WTC11 (cell line): ENCODE results near the gene TAL2. TPM values are rescaled to one million over a fixed set of nuclear protein-coding genes. Genes with fewer than 3 reads are reported as not detected.

Experiments used
- ATAC-seq: fragments of 200-7000 bp; cut with Tn5 transposase; 2 replicates; pipeline ENCODE4 v1.10.0; 2021; ENCODE audit warnings: mild to moderate bottlenecking, moderate library complexity
- CTCF ChIA-PET: fragments of 300-600 bp; sonication (Branson Sonifier 250); formaldehyde crosslinking; loops from one replicate; lab custom pipeline; 2021; ENCODE audit warnings: antibody characterized with exemption; lab: Charles Lee
- POLR2A ChIA-PET: fragments of 350-600 bp; sonication (Branson Sonifier 250); formaldehyde crosslinking; loops from one replicate; lab custom pipeline; 2021; ENCODE audit warnings: antibody characterized with exemption; lab: Charles Lee
- DNase-seq: peaks from one replicate; pipeline ENCODE4 v3.0.0; 2021; ENCODE audit warnings: low spot score
- H3K27ac Mint-ChIP-seq: 2 replicates; pipeline ENCODE4 v1.8.0; 2021; ENCODE audit warnings: mixed read lengths
- H3K27me3 Mint-ChIP-seq: 2 replicates; pipeline ENCODE4 v1.8.0; 2021; ENCODE audit warnings: low read depth, mild to moderate bottlenecking, moderate library complexity, mixed read lengths
- H3K36me3 Mint-ChIP-seq: 2 replicates; pipeline ENCODE4 v1.8.0; 2021; ENCODE audit warnings: mixed read lengths
- H3K4me1 Mint-ChIP-seq: 2 replicates; pipeline ENCODE4 v1.8.0; 2022; ENCODE audit warnings: mixed read lengths
- H3K4me3 Mint-ChIP-seq: 2 replicates; pipeline ENCODE4 v1.8.0; 2021; ENCODE audit warnings: mild to moderate bottlenecking, moderate library complexity, mixed read lengths
- H3K9me3 Mint-ChIP-seq: 2 replicates; pipeline ENCODE4 v1.8.0; 2021; ENCODE audit warnings: mixed read lengths
- AFF4 ChIP-seq: sonication (generic); formaldehyde crosslinking; IDR thresholded peaks from 2 replicates; pipeline ENCODE4 v1.8.1; 2023; ENCODE audit warnings: mild to moderate bottlenecking, missing genetic modification reagents, borderline replicate concordance
- ATF6 ChIP-seq: sonication (generic); formaldehyde crosslinking; IDR thresholded peaks from 2 replicates; pipeline ENCODE4 v1.8.1; 2023; ENCODE audit warnings: mild to moderate bottlenecking, missing genetic modification reagents
- CREB1 ChIP-seq: sonication (generic); formaldehyde crosslinking; IDR thresholded peaks from 2 replicates; pipeline ENCODE4 v1.8.0; 2023; ENCODE audit warnings: mild to moderate bottlenecking, missing genetic modification reagents
- E2F1 ChIP-seq: sonication (generic); formaldehyde crosslinking; IDR thresholded peaks from 2 replicates; pipeline ENCODE4 v1.8.0; 2022; ENCODE audit warnings: mild to moderate bottlenecking, missing genetic modification reagents
- E2F5 ChIP-seq: sonication (generic); formaldehyde crosslinking; IDR thresholded peaks from 2 replicates; pipeline ENCODE4 v1.8.1; 2022; ENCODE audit warnings: mild to moderate bottlenecking, moderate library complexity, missing genetic modification reagents
- ELF4 ChIP-seq: sonication (generic); formaldehyde crosslinking; IDR thresholded peaks from 2 replicates; pipeline ENCODE4 v1.8.1; 2022; ENCODE audit warnings: low read depth, mild to moderate bottlenecking, moderate library complexity, missing genetic modification reagents
- EMX1 ChIP-seq: fragments of 250-450 bp; sonication (Bioruptor Pico); IDR thresholded peaks from 2 replicates; pipeline ENCODE4 v1.8.0; 2021; ENCODE audit warnings: mild to moderate bottlenecking
- FOXJ3 ChIP-seq: sonication (generic); formaldehyde crosslinking; IDR thresholded peaks from 2 replicates; pipeline ENCODE4 v1.9.0; 2021; ENCODE audit warnings: missing genetic modification reagents, mild to moderate bottlenecking, borderline replicate concordance
- FOXK1 ChIP-seq: sonication (generic); formaldehyde crosslinking; IDR thresholded peaks from 2 replicates; pipeline ENCODE4 v1.8.0; 2022; ENCODE audit warnings: mild to moderate bottlenecking, moderate library complexity, missing genetic modification reagents
- HMGXB4 ChIP-seq: sonication (generic); formaldehyde crosslinking; IDR thresholded peaks from 2 replicates; pipeline ENCODE4 v1.8.1; 2023; ENCODE audit warnings: mild to moderate bottlenecking, moderate library complexity, missing genetic modification reagents
- JAZF1 ChIP-seq: fragments of 250-450 bp; sonication (Bioruptor Pico); IDR thresholded peaks from 2 replicates; pipeline ENCODE4 v1.9.0; 2021; ENCODE audit warnings: moderate library complexity, mild to moderate bottlenecking, inconsistent platforms
- NFE2L1 ChIP-seq: sonication (generic); formaldehyde crosslinking; IDR thresholded peaks from 2 replicates; pipeline ENCODE4 v1.8.1; 2023; ENCODE audit warnings: missing genetic modification reagents
- PRRX2 ChIP-seq: fragments of 250-450 bp; sonication (Bioruptor Pico); IDR thresholded peaks from 2 replicates; pipeline ENCODE4 v1.8.0; 2021; ENCODE audit warnings: mild to moderate bottlenecking
- ZNF232 ChIP-seq: sonication (generic); formaldehyde crosslinking; IDR thresholded peaks from 2 replicates; pipeline ENCODE4 v1.8.0; 2022; ENCODE audit warnings: mild to moderate bottlenecking, missing genetic modification reagents
- ZNF281 ChIP-seq: sonication (generic); formaldehyde crosslinking; IDR thresholded peaks from 2 replicates; pipeline ENCODE4 v1.8.0; 2023; ENCODE audit warnings: mild to moderate bottlenecking, missing genetic modification reagents
- total RNA-seq: library from RNA; stranded (reverse); gene quantifications from 3 replicates; pipeline ENCODE4 v1.2.3, GENCODE V29; 2021

The TAL2 gene
- total RNA-seq, 1 experiment from 2014 or later: not detected

- TF ChIP-seq ATF6 (CRISPR knock-in tag): no peak
- no peak for TF ChIP-seq EMX1 (CRISPR knock-in tag)
- no peak for TF ChIP-seq FOXK1
Observed at GRCh38 chr9:105625088-105625487, 37.2 kb upstream of the TAL2 start (continued).

- CTCF ChIA-PET: no interaction called here
- Mint-ChIP-seq H3K9me3 (no peaks in the 10 kb centered on the region), H3K4me1 (no peaks in the 10 kb centered on the region), H3K27ac (no peak overlapping the region), H3K27me3 (no peaks in the 10 kb centered on the region), H3K36me3 (no peaks in the 10 kb centered on the region), H3K4me3 (no peak overlapping the region)
- POLR2A ChIA-PET: no interaction called here
- DNase-seq (no peak), ATAC-seq (no peak)
- TF ChIP-seq HMGXB4 (CRISPR knock-in tag) (no peak), JAZF1 (CRISPR knock-in tag) (no peak), E2F5 (CRISPR knock-in tag) (no peak)
Observed at GRCh38 chr9:105632807-105633206, 29.4 kb upstream of the TAL2 start.

- Mint-ChIP-seq H3K36me3 (no peaks in the 10 kb centered on the region), H3K4me1 (no peaks in the 10 kb centered on the region), H3K27me3 (no peaks in the 10 kb centered on the region), H3K9me3 (no peaks in the 10 kb centered on the region), H3K27ac (no peak overlapping the region), H3K4me3 (no peak overlapping the region)
- POLR2A ChIA-PET: interaction anchor here (0.9 kb wide), 1 partner anchor 13 kb away, joined by 3 read pairs; no protein-coding TSS in a partner anchor
- no peak for DNase-seq
- ATAC-seq: no peak
- CTCF ChIA-PET: no interaction called here
- TF ChIP-seq FOXJ3 (CRISPR knock-in tag) (no peak), ZNF232 (no peak)
Observed at GRCh38 chr9:105633411-105633810, 28.8 kb upstream of the TAL2 start.

- no peak for TF ChIP-seq EMX1 (CRISPR knock-in tag)
- TF ChIP-seq JAZF1 (CRISPR knock-in tag): no peak
- no peak for TF ChIP-seq PRRX2
- TF ChIP-seq NFE2L1 (CRISPR knock-in tag): no peak
- TF ChIP-seq CREB1: no peak
- no peak for TF ChIP-seq ZNF281 (CRISPR knock-in tag)
- no peak for TF ChIP-seq AFF4 (CRISPR knock-in tag)
- TF ChIP-seq E2F1 (CRISPR knock-in tag): no peak
- no peak for TF ChIP-seq ELF4 (CRISPR knock-in tag)
- ATAC-seq: no peak
- Mint-ChIP-seq H3K27me3 (no peaks in the 10 kb centered on the region), H3K36me3 (no peaks in the 10 kb centered on the region), H3K4me3 (no peak overlapping the region), H3K27ac (no peak overlapping the region), H3K9me3 (no peaks in the 10 kb centered on the region), H3K4me1 (no peaks in the 10 kb centered on the region)
- ChIA-PET POLR2A (interaction anchor here (0.6 kb wide), 1 partner anchor 282 kb away, joined by 14 read pairs; no protein-coding TSS in a partner anchor), CTCF (interaction anchor here (1.4 kb wide), 1 partner anchor 245 kb away, joined by 4 read pairs; no protein-coding TSS in a partner anchor)
- DNase-seq: no peak
Observed at GRCh38 chr9:105636331-105636730, 25.9 kb upstream of the TAL2 start.
